Panc1 (cell line): ENCODE data around the gene ARMCX2. TPM values are rescaled to one million over a fixed set of nuclear protein-coding genes. Genes with fewer than 3 reads are reported as not detected.

Experiments
- ATAC-seq: fragments of 200-7000 bp; cut with Tn5 transposase; 2 replicates; pipeline ENCODE4 v1.9.1; 2020; ENCODE audit warnings: mild to moderate bottlenecking, moderate library complexity
- BruUV-seq: library from RNA; stranded (reverse); fragments of 400-500 nt; replicated peaks from 2 replicates; lab custom pipeline; 2021; lab: Mats Ljungman, UMichigan
- CTCF ChIA-PET: fragments of 300-600 bp; sonication (Branson Sonifier 250); formaldehyde crosslinking; loops from one replicate; lab custom pipeline; 2022; ENCODE audit warnings: antibody characterized with exemption; lab: Charles Lee
- POLR2A ChIA-PET: fragments of 300-600 bp; sonication (Branson Sonifier 250); formaldehyde crosslinking; loops from one replicate; lab custom pipeline; 2022; ENCODE audit warnings: antibody characterized with exemption; lab: Charles Lee
- DNase-seq: peaks from one replicate; pipeline ENCODE4 v3.0.0-alpha.2; 2010; ENCODE audit warnings: low read depth, low spot score
- H3K27ac ChIP-seq: 2 replicates; pipeline ENCODE4 v1.5.1; 2011; ENCODE audit warnings: mild to moderate bottlenecking, low read length, inconsistent platforms
- H3K27me3 ChIP-seq: fragments of 200-500 bp; sonication (Bioruptor generic); 2 replicates; pipeline ENCODE4 v1.6.0; 2014; ENCODE audit warnings: low read length, inconsistent platforms; ENCODE audit not compliant: control insufficient read depth, insufficient read depth
- H3K36me3 ChIP-seq: fragments of 200-500 bp; sonication (Bioruptor generic); 2 replicates; pipeline ENCODE4 v1.5.1; 2014; ENCODE audit warnings: inconsistent platforms, mild to moderate bottlenecking, low read length, moderate library complexity; ENCODE audit not compliant: control insufficient read depth, insufficient read depth
- H3K4me1 ChIP-seq: 2 replicates; pipeline ENCODE4 v1.5.1; 2011; ENCODE audit warnings: inconsistent platforms, mild to moderate bottlenecking, low read length, moderate library complexity; ENCODE audit not compliant: control insufficient read depth, insufficient read depth
- H3K4me3 ChIP-seq, 2 experiments: 2 replicates each; pipeline ENCODE4 v1.5.1; 2011 to 2012; ENCODE audit warnings: low read depth in 2 of 2, low read length in 2 of 2, mild to moderate bottlenecking in 2 of 2, inconsistent platforms in 1 of 2, moderate library complexity in 1 of 2
- H3K9me3 ChIP-seq: fragments of 200-500 bp; sonication (Bioruptor generic); 2 replicates; pipeline ENCODE4 v1.5.1; 2014; ENCODE audit warnings: low read depth, mild to moderate bottlenecking, inconsistent platforms, low read length, moderate library complexity; ENCODE audit not compliant: control insufficient read depth, insufficient read depth
- CTCF ChIP-seq: fragments of 450-650 bp; IDR thresholded peaks from 2 replicates; pipeline ENCODE4 v1.5.1; 2017; ENCODE audit warnings: mild to moderate bottlenecking
- POLR2AphosphoS5 ChIP-seq: IDR thresholded peaks from 2 replicates; pipeline ENCODE4 v1.6.1; 2012; ENCODE audit warnings: mild to moderate bottlenecking, low read depth, low read length, moderate library complexity
- SIN3A ChIP-seq: IDR thresholded peaks from 2 replicates; pipeline ENCODE4 v1.6.1; 2012; ENCODE audit warnings: low read depth, mild to moderate bottlenecking, low read length, moderate library complexity, borderline replicate concordance; ENCODE audit not compliant: insufficient read depth
- TCF7L2 ChIP-seq: IDR thresholded peaks from 2 replicates; pipeline ENCODE4 v1.6.1; 2011; ENCODE audit warnings: mild to moderate bottlenecking, low read depth, low read length, inconsistent platforms
- in situ Hi-C: cut with HindIII; loops from 2 replicates; pipeline ENCODE4 v1.10.0; 2016; ENCODE audit warnings: low sequenced_read_pairs, low pct_unique_long_range_greater_than_20kb
- intact Hi-C: fragments of 100-400 bp; cut with micrococcal nuclease; formaldehyde crosslinking; loops from one replicate; pipeline ENCODE4 v1.10.0; 2022; ENCODE audit not compliant: unreplicated experiment
- total RNA-seq: library from RNA; stranded (reverse); gene quantifications from one replicate; pipeline ENCODE4 v1.2.1, GENCODE V29; 2021; ENCODE audit not compliant: unreplicated experiment
- TF ChIP-seq, protein P1 (sequence below), 2 experiments: IDR thresholded peaks; 2 replicates each; pipeline ENCODE4 v1.6.1; 2011 to 2012; ENCODE audit warnings: low read depth in 2 of 2, control low read depth in 1 of 2, low read length in 1 of 2, mild to moderate bottlenecking in 1 of 2, moderate library complexity in 1 of 2; ENCODE audit not compliant: insufficient read depth in 1 of 2

ARMCX2 gene
- total RNA-seq, 1 experiment from 2014 or later = 1.0 TPM

DNA sequence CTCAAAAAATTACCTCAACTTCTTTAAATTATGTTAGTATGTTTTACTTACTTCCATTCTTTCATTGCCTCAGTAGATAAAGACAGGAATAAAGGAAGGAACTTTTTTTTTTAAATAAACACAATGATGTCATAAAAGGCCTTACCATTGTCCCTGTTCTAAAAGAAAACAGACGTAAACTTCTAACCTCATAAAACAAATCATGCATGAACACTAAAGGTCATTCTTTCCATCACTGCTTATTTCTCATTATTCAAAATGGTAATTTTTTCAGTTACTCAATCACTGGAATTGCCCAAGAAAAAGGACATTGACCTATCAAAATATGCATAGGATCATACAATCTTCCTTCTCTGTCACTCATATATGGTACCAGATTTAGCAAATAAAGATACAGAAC, 32.2 kb upstream of the ARMCX2 start:
- in situ Hi-C loops (no loop called here), intact Hi-C loops (no loop called here)
- Histone ChIP-seq H3K27ac (no peak overlapping the region), H3K4me1 (no peaks in the 10 kb centered on the region), H3K36me3 (no peaks in the 10 kb centered on the region), H3K4me3 (no peak overlapping the region), H3K27me3 (peaks cover 4% of the 10 kb centered on the region; the same call in 1 of the 2 replicates), H3K9me3 (no peaks in the 10 kb centered on the region)
- BruUV-seq = no TSS peak
- ATAC-seq = no peak
- no peak for DNase-seq
- ChIA-PET CTCF (no interaction called here), POLR2A (no interaction called here)
- TF ChIP-seq POLR2AphosphoS5 (no peak), SIN3A (no peak), TCF7L2 (no peak), CTCF (no peak)
- TF ChIP-seq, protein P1, sequence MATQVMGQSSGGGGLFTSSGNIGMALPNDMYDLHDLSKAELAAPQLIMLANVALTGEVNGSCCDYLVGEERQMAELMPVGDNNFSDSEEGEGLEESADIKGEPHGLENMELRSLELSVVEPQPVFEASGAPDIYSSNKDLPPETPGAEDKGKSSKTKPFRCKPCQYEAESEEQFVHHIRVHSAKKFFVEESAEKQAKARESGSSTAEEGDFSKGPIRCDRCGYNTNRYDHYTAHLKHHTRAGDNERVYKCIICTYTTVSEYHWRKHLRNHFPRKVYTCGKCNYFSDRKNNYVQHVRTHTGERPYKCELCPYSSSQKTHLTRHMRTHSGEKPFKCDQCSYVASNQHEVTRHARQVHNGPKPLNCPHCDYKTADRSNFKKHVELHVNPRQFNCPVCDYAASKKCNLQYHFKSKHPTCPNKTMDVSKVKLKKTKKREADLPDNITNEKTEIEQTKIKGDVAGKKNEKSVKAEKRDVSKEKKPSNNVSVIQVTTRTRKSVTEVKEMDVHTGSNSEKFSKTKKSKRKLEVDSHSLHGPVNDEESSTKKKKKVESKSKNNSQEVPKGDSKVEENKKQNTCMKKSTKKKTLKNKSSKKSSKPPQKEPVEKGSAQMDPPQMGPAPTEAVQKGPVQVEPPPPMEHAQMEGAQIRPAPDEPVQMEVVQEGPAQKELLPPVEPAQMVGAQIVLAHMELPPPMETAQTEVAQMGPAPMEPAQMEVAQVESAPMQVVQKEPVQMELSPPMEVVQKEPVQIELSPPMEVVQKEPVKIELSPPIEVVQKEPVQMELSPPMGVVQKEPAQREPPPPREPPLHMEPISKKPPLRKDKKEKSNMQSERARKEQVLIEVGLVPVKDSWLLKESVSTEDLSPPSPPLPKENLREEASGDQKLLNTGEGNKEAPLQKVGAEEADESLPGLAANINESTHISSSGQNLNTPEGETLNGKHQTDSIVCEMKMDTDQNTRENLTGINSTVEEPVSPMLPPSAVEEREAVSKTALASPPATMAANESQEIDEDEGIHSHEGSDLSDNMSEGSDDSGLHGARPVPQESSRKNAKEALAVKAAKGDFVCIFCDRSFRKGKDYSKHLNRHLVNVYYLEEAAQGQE (IDR thresholded peaks at IDR 0.05; ENCODE audit: insufficient read depth in 1 of 2, low read depth in 2 of 2, low read length in 1 of 2) = no peak

DNA sequence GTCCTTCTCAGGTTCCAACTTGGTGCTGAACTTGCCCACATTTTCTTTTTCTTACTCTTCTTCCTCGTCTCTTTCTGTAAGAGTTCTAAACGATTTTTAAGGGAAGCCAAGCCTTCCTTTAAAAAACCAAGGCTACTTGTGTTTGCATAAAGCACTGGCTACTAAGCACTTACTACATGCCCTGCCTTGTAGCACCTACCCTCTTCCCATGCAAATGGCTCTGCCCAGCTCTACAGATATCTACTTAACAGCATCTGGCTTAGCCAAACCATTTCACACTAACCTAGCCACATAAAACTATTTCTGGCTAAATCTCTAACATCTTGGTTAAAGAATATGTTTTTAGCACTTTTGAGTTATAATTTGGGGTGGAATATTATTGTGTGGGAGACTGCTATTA, 26.9 kb upstream of the ARMCX2 start:
- no peak overlapping the region for H3K4me3 ChIP-seq
- BruUV-seq = no TSS peak
- intact Hi-C loops = no loop called here
- TF ChIP-seq CTCF (no peak), POLR2AphosphoS5 (no peak), TCF7L2 (no peak), SIN3A (no peak)
- TF ChIP-seq, protein P1 (IDR thresholded peaks at IDR 0.05; ENCODE audit: insufficient read depth in 1 of 2, low read depth in 2 of 2, low read length in 1 of 2) = no peak
- POLR2A ChIA-PET = no interaction called here
- CTCF ChIA-PET = no interaction called here
- in situ Hi-C loops = no loop called here
- no peaks in the 10 kb centered on the region for H3K4me1 ChIP-seq
- no peak overlapping the region for H3K27ac ChIP-seq
- ATAC-seq (no peak), DNase-seq (no peak)
- no peaks in the 10 kb centered on the region for H3K36me3 ChIP-seq
- H3K27me3 ChIP-seq = peaks cover 7% of the 10 kb centered on the region; the same call in 1 of the 2 replicates
- no peaks in the 10 kb centered on the region for H3K9me3 ChIP-seq
